Type B pancreatic cell (in vitro differentiated cells): ENCODE results near the gene LZIC. TPM values are rescaled to one million over a fixed set of nuclear protein-coding genes. Genes with fewer than 3 reads are reported as not detected.

Experiments used
- DNase-seq: peaks from one replicate; pipeline ENCODE4 v3.0.0; 2021; ENCODE audit warnings: mixed read lengths; ENCODE audit not compliant: unreplicated experiment; ENCODE audit errors: extremely low spot score
- H3K27ac Mint-ChIP-seq: 2 replicates; pipeline ENCODE4 v1.8.0; 2021; ENCODE audit warnings: mild to moderate bottlenecking, mixed read lengths
- H3K27me3 Mint-ChIP-seq: 2 replicates; pipeline ENCODE4 v1.8.0; 2021; ENCODE audit warnings: mixed read lengths
- H3K36me3 Mint-ChIP-seq: 2 replicates; pipeline ENCODE4 v1.8.0; 2021; ENCODE audit warnings: mixed read lengths
- H3K4me1 Mint-ChIP-seq: one replicate; pipeline ENCODE4 v1.8.0; 2021; ENCODE audit warnings: mixed read lengths; ENCODE audit not compliant: unreplicated experiment
- H3K4me3 Mint-ChIP-seq: 2 replicates; pipeline ENCODE4 v1.8.0; 2021; ENCODE audit warnings: mild to moderate bottlenecking, mixed read lengths
- H3K9me3 Mint-ChIP-seq: 2 replicates; pipeline ENCODE4 v1.8.0; 2021; ENCODE audit warnings: mixed read lengths
- microRNA-seq: library from miRNA; unstranded; fragments of <30 nt; microRNA quantifications from one replicate; pipeline ENCODE4, GENCODE V29; 2020
- total RNA-seq: library from RNA; stranded (reverse); gene quantifications from 2 replicates; pipeline ENCODE4 v1.2.1, GENCODE V29; 2021; ENCODE audit warnings: low replicate concordance
- TF ChIP-seq, protein P1 (sequence below): fragments of 200-600 bp; sonication (generic); conservative IDR thresholded peaks from 2 replicates; pipeline ENCODE4 v1.5.0; 2021; ENCODE audit warnings: antibody characterized with exemption, mild to moderate bottlenecking

Gene LZIC
- total RNA-seq, 1 donor from 2014 or later: 41.8 TPM

DNA sequence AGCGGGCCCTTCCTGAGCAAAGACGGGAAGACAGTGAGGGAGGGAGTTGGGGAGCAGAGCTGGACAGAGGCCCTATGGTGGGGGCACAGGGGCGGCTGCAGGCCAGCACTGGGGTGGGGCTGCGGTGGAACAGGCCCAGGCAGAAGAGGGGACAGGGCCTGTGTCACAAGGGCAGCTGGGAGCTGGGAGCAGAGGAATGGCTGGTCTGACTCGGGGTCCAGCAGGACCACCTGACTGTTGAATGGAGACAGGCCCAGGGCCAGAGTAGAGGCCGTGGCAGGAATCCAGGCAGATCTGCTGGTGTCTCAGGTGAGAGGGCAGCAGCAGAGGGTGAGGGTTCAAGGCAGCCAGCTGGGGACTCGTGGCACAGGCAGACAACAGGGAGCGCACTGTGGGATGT is 58.4 kb downstream of the LZIC start:
- Mint-ChIP-seq H3K4me1 (peaks cover 25% of the 10 kb centered on the region), H3K27me3 (no peaks in the 10 kb centered on the region), H3K27ac (no peak overlapping the region), H3K4me3 (no peak overlapping the region), H3K36me3 (peaks cover 3% of the 10 kb centered on the region), H3K9me3 (no peaks in the 10 kb centered on the region)
- TF ChIP-seq, protein P1, sequence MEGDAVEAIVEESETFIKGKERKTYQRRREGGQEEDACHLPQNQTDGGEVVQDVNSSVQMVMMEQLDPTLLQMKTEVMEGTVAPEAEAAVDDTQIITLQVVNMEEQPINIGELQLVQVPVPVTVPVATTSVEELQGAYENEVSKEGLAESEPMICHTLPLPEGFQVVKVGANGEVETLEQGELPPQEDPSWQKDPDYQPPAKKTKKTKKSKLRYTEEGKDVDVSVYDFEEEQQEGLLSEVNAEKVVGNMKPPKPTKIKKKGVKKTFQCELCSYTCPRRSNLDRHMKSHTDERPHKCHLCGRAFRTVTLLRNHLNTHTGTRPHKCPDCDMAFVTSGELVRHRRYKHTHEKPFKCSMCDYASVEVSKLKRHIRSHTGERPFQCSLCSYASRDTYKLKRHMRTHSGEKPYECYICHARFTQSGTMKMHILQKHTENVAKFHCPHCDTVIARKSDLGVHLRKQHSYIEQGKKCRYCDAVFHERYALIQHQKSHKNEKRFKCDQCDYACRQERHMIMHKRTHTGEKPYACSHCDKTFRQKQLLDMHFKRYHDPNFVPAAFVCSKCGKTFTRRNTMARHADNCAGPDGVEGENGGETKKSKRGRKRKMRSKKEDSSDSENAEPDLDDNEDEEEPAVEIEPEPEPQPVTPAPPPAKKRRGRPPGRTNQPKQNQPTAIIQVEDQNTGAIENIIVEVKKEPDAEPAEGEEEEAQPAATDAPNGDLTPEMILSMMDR: no peak
- no peak for DNase-seq

DNA sequence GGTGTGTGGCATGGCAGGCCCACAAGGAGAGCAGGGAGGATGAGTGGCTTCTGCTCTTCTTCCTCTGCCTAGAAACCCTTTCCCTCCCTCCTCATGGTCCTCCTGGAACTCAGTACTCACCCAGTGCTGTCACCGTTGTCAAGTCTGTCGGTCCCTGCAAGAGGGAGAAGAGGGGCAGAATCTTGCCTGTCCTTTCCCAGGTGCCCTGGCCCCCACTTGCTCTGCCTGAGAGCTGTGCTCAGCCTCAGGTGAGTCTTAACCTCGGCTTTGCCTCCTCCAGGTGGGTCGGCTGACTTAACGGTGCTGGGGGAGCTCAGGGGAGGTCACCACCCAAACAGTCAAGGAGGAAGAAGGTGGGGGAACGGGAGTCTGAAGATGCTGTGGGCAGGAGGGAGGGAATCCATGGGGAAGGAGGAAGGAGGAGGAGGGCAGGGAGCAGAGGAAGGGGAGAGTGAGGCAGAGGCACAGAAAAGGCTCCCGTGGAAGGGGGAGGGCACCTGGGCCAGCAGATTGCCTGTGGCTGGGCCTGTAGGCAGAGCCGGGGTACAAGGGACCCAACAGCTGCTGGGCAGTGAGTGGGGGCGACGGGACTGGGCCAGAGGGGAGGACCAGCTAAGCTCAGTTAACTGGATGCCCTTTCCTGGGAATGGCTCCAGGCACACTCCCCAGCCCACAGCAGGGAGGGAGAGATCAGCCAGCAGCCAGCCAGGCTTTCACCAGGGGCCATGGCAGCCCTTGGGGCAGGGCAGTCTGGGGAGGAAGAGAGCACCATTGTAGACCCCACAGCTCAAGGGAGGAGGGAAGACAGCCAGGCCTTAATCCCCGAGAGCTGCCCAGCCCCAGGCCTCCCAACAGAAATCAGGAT is 59.4 kb downstream of the LZIC start:
- Mint-ChIP-seq H3K36me3 (peaks cover 3% of the 10 kb centered on the region), H3K27ac (no peak overlapping the region), H3K9me3 (no peaks in the 10 kb centered on the region), H3K4me3 (no peak overlapping the region), H3K4me1 (peaks cover 19% of the 10 kb centered on the region), H3K27me3 (no peaks in the 10 kb centered on the region)
- DNase-seq: no peak
- TF ChIP-seq, protein P1: no peak

DNA sequence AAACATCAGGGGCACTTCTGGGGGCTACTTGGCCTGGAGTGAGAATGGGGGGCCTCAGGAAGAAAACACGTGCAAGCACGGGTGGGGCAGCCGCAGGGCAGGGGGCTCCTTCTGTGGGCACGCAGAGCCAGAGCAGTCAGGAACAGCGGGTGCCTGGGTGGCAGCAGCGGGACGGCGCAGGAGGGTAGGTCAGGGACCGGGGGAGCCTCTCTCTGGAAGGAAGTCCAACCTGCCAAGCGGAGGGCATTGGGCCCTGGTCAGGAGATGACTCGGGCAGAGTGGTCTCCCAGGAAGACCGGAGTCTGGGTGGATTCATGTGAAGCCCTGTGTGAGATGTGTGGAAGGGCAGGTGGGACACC is 60.3 kb downstream of the LZIC start:
- DNase-seq: no peak
- H3K9me3 Mint-ChIP-seq: no peaks in the 10 kb centered on the region
- H3K4me3 Mint-ChIP-seq: no peak overlapping the region
- H3K4me1 Mint-ChIP-seq: peaks cover 19% of the 10 kb centered on the region
- H3K27ac Mint-ChIP-seq: no peak overlapping the region
- H3K27me3 Mint-ChIP-seq: no peaks in the 10 kb centered on the region
- peaks cover 3% of the 10 kb centered on the region for H3K36me3 Mint-ChIP-seq
- TF ChIP-seq, protein P1: no peak

DNA sequence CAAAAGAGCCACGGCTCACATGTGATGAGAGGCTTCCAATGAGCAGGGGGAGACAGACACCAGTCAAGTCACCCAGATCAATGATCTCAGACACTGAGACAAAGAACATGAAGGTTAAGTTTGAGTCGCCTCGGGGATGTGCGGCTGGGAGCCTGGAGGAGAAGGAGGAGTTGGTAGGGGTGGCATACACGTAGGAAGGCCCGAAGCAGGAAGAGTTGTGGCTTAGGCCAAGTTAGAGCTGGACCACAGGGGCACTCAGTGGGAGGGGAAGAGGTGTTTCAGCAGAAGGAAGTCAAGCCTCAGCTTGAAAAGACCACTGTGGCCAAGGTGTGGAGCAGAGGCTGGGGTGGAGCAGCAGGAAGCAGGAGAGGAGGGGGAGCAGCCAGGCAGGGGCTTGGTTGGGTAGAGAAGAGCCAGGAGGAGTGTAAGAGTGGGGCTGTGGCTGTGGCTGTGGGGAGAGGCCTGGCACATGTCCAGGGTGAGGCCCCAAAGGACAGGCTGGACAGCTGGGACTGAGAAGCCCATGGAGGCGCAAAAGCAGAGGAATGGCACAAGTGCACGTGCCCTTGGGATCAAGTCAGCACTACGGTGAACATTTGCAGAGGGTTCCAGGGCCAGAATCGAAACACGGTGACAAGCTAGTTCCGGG is 60.8 kb downstream of the LZIC start:
- Mint-ChIP-seq H3K27ac (peak overlapping the region; percentile 29), H3K36me3 (peaks cover 3% of the 10 kb centered on the region), H3K4me3 (no peak overlapping the region), H3K27me3 (no peaks in the 10 kb centered on the region), H3K9me3 (no peaks in the 10 kb centered on the region), H3K4me1 (peaks cover 19% of the 10 kb centered on the region)
- no peak for DNase-seq
- TF ChIP-seq, protein P1: no peak

DNA sequence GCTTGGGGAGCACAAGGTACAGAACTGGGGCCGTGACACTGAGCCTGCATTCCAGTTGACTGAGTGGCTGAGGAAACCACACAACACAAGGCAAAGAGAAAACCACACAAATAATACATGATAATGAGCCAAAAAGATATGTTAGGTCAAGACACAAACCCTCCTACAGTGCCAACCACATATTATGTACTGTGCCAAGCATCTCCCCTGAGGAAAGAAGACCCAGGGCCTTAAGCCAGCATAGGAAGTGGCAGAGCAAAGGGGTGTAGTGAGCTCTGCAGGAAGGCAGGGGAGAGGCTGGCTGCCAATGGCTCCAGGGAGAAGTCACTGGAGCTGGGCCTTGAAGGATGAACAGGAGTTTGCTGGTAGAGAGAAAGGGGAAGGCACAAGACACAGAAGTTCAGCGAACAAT is 61.3 kb downstream of the LZIC start:
- H3K36me3 Mint-ChIP-seq: peaks cover 3% of the 10 kb centered on the region
- peak overlapping the region; percentile 29 for H3K27ac Mint-ChIP-seq
- H3K27me3 Mint-ChIP-seq: no peaks in the 10 kb centered on the region
- no peaks in the 10 kb centered on the region for H3K9me3 Mint-ChIP-seq
- peaks cover 19% of the 10 kb centered on the region for H3K4me1 Mint-ChIP-seq
- no peak for DNase-seq
- TF ChIP-seq, protein P1: no peak
- H3K4me3 Mint-ChIP-seq: no peak overlapping the region

Small RNA genes within 50 kb of the gene (microRNA-seq; reads per million reads assigned to microRNA genes)
- 1.4 reads per million for gene MIR5697

Other genes with a start within 250 kb of the LZIC start
- gene CLSTN1, start 119.4 kb downstream of the LZIC start, total RNA-seq: 112 and 136 TPM in 2 replicates
- gene CTNNBIP1, start 33.1 kb downstream of the LZIC start, total RNA-seq: 51.8 and 54.1 TPM in 2 replicates
- gene NMNAT1, start 84 bp upstream of the LZIC start, total RNA-seq: 11.9 and 12.7 TPM in 2 replicates
- gene RBP7, start 53.8 kb upstream of the LZIC start, total RNA-seq: 0.92 and 2.9 TPM in 2 replicates
- gene UBE4B, start 89.6 kb upstream of the LZIC start, total RNA-seq: 55.1 and 58.7 TPM in 2 replicates